Keratinocyte (primary cell): ENCODE measurements around the gene PTK6. TPM values are rescaled to one million over a fixed set of nuclear protein-coding genes. Genes with fewer than 3 reads are reported as not detected.

ENCODE experiments used
- DNase-seq: peaks from one replicate; pipeline ENCODE4 v3.0.0-alpha.2; 2011; ENCODE audit warnings: low read depth, missing footprints, low spot score
- FAIRE-seq: peaks from 2 replicates; lab custom pipeline; 2011; peaks lifted over from hg19 to GRCh38; lab: Jason Lieb, UNC
- H2AFZ ChIP-seq: 2 replicates; pipeline ENCODE4 v1.6.0; 2012; ENCODE audit warnings: low read length, control low read depth, inconsistent platforms; ENCODE audit not compliant: control insufficient read depth
- H3K27ac ChIP-seq: 2 replicates; pipeline ENCODE4 v1.5.1; 2011; ENCODE audit warnings: low read length; ENCODE audit not compliant: control insufficient read depth, insufficient read depth
- H3K27me3 ChIP-seq: 3 replicates; pipeline ENCODE4 v1.6.0; 2011; ENCODE audit warnings: low read length; ENCODE audit not compliant: control insufficient read depth, insufficient read depth; ENCODE audit errors: extremely low read depth
- H3K36me3 ChIP-seq, 2 experiments: 2 replicates in 1 of 2; 3 replicates in 1 of 2; pipeline ENCODE4 v1.5.1; 2011; ENCODE audit warnings: low read length in 2 of 2, mild to moderate bottlenecking in 1 of 2; ENCODE audit not compliant: control insufficient read depth in 2 of 2, insufficient read depth in 2 of 2; ENCODE audit errors: extremely low read depth in 1 of 2
- H3K4me1 ChIP-seq: 3 replicates; pipeline ENCODE4 v1.5.1; 2011; ENCODE audit warnings: low read length; ENCODE audit not compliant: control insufficient read depth, insufficient read depth; ENCODE audit errors: extremely low read depth
- H3K4me2 ChIP-seq: 3 replicates; pipeline ENCODE4 v1.6.0; 2011; ENCODE audit warnings: low read depth, low read length; ENCODE audit not compliant: control insufficient read depth, insufficient read depth; ENCODE audit errors: extremely low read depth
- H3K4me3 ChIP-seq, 3 experiments: fragments of 200-600 bp in 1 of 3; sonication (generic) in 1 of 3; 2 replicates in 2 of 3; 3 replicates in 1 of 3; pipeline ENCODE4 v1.5.1; 2011 to 2016; ENCODE audit warnings: low read length in 3 of 3, mild to moderate bottlenecking in 3 of 3, control low read depth in 2 of 3, inconsistent platforms in 1 of 3, low read depth in 1 of 3, mixed read lengths in 1 of 3, mixed run types in 1 of 3, moderate library complexity in 1 of 3; ENCODE audit not compliant: control insufficient read depth in 2 of 3, insufficient read depth in 2 of 3; ENCODE audit errors: extremely low read depth in 1 of 3
- H3K79me2 ChIP-seq: 2 replicates; pipeline ENCODE4 v1.6.0; 2012; ENCODE audit warnings: low read length; ENCODE audit not compliant: control insufficient read depth, insufficient read depth
- H3K9ac ChIP-seq: 3 replicates; pipeline ENCODE4 v1.6.0; 2011; ENCODE audit warnings: low read length; ENCODE audit not compliant: control insufficient read depth, insufficient read depth; ENCODE audit errors: extremely low read depth
- H3K9me1 ChIP-seq: 3 replicates; pipeline ENCODE4 v1.6.0; 2011; ENCODE audit warnings: low read length; ENCODE audit not compliant: control insufficient read depth, insufficient read depth; ENCODE audit errors: extremely low read depth
- H3K9me3 ChIP-seq: 2 replicates; pipeline ENCODE4 v1.5.1; 2012; ENCODE audit warnings: low read depth, low read length; ENCODE audit not compliant: control insufficient read depth
- H4K20me1 ChIP-seq: 3 replicates; pipeline ENCODE4 v1.6.0; 2011; ENCODE audit warnings: low read length; ENCODE audit not compliant: control insufficient read depth, insufficient read depth; ENCODE audit errors: extremely low read depth
- EZH2 ChIP-seq: IDR thresholded peaks from one replicate; pipeline ENCODE4 v1.6.1; 2012; ENCODE audit warnings: inconsistent platforms, mild to moderate bottlenecking, low read length, moderate library complexity
- dilution Hi-C: fragments of 300-500 bp; cut with MboI; formaldehyde crosslinking; loops from one replicate; pipeline ENCODE4 v1.7.0; 2020; ENCODE audit warnings: low sequenced_read_pairs; ENCODE audit not compliant: extremely low pct_ligation_motif_present
- polyA plus RNA-seq, 5 experiments: library from polyadenylated mRNA; depleted of rRNA in 3 of 5; stranded (reverse) in 3 of 5; stranded (forward) in 1 of 5; unstranded in 1 of 5; fragments of >200 nt; gene quantifications; 1 replicate in 1 of 5; 2 replicates in 3 of 5; 3 replicates in 1 of 5; pipeline versions ENCODE4 v1.2.1 to v1.2.3, GENCODE V29; 2011 to 2012; ENCODE audit warnings: missing spikeins in 2 of 5, low read depth in 1 of 5, low replicate concordance in 1 of 5
- TF ChIP-seq, protein P1 (sequence below), 3 experiments: IDR thresholded peaks in 1 of 3; conservative IDR thresholded peaks in 1 of 3; optimal IDR thresholded peaks in 1 of 3; 2 replicates in 2 of 3; 3 replicates in 1 of 3; pipeline versions ENCODE3 to v1.5.1; 2011; ENCODE audit warnings: low read length in 3 of 3, mild to moderate bottlenecking in 3 of 3, moderate library complexity in 2 of 3, control low read depth in 1 of 3, inconsistent platforms in 1 of 3; ENCODE audit not compliant: insufficient read depth in 2 of 3; ENCODE audit errors: extremely low read depth in 1 of 3

PTK6 gene
- polyA plus RNA-seq, 1 donor (not counting 4 experiments of a cell fraction or from before 2014, with no cell fraction given) = 28.5 TPM

DNA sequence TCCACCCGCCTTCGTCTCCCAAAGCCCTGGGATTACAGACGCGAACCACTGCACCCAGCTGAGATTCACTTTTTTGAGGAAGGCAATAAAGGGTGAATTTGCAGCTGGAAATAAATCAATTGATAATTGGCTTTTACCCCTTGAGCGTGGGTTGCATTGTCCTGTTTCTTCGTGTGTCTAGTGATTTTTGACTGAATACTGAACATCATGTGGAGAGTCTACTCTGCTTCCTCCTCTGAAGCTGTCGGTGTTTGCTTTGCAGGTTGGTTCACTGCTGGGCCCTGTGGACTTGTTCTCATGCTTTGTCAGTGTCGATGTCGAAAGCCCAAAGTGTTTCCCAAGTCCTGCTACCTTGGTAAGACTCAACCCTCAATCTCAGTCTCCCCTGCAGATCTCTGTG lies 32.5 kb downstream of the PTK6 start:
- Histone ChIP-seq H4K20me1 (peaks cover 2% of the 10 kb centered on the region), H2AFZ (no peak overlapping the region), H3K79me2 (no peaks in the 10 kb centered on the region), H3K9me3 (no peaks in the 10 kb centered on the region), H3K27ac (no peak overlapping the region), H3K27me3 (peaks cover 56% of the 10 kb centered on the region), H3K4me2 (no peak overlapping the region), H3K9ac (no peak overlapping the region), H3K36me3 (no peaks in the 10 kb centered on the region), H3K9me1 (no peaks in the 10 kb centered on the region), H3K4me3 (no peak overlapping the region), H3K4me1 (no peaks in the 10 kb centered on the region)
- no peak for DNase-seq
- TF ChIP-seq, protein P1, sequence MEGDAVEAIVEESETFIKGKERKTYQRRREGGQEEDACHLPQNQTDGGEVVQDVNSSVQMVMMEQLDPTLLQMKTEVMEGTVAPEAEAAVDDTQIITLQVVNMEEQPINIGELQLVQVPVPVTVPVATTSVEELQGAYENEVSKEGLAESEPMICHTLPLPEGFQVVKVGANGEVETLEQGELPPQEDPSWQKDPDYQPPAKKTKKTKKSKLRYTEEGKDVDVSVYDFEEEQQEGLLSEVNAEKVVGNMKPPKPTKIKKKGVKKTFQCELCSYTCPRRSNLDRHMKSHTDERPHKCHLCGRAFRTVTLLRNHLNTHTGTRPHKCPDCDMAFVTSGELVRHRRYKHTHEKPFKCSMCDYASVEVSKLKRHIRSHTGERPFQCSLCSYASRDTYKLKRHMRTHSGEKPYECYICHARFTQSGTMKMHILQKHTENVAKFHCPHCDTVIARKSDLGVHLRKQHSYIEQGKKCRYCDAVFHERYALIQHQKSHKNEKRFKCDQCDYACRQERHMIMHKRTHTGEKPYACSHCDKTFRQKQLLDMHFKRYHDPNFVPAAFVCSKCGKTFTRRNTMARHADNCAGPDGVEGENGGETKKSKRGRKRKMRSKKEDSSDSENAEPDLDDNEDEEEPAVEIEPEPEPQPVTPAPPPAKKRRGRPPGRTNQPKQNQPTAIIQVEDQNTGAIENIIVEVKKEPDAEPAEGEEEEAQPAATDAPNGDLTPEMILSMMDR (optimal IDR thresholded peaks at IDR 0.05 in 1 of 3, IDR thresholded peaks at IDR 0.05 in 1 of 3, conservative IDR thresholded peaks at IDR 0.05 in 1 of 3; ENCODE audit: extremely low read depth in 1 of 3, insufficient read depth in 2 of 3, low read length in 3 of 3) = no peak
- TF ChIP-seq EZH2 = no peak
- FAIRE-seq = no peak
- dilution Hi-C loops = no loop called here

DNA sequence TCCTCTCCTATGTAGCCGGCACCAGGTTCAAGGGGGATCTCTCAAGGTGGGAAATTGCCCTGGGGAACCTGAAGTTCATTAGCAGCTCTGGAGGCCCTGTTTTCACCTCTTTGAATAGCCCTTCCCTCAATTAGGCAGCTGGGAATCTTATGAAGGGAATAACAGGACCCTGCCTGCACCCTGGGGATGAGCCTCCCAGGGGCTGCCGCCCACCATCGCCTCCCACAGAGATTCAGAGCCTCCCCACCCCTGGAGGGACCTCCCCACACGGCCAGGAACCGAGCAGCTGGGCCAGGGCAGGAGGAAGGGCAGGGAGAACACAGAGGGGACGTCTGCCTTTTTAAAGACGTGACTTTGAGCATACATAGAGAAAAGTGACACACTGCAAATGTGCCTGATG lies 33.7 kb downstream of the PTK6 start:
- TF ChIP-seq EZH2 = no peak
- TF ChIP-seq, protein P1 (optimal IDR thresholded peaks at IDR 0.05 in 1 of 3, IDR thresholded peaks at IDR 0.05 in 1 of 3, conservative IDR thresholded peaks at IDR 0.05 in 1 of 3; ENCODE audit: extremely low read depth in 1 of 3, insufficient read depth in 2 of 3, low read length in 3 of 3) = no peak
- no peaks in the 10 kb centered on the region for H3K9me3 ChIP-seq
- H4K20me1 ChIP-seq = no peaks in the 10 kb centered on the region
- no peaks in the 10 kb centered on the region for H3K9me1 ChIP-seq
- H3K9ac ChIP-seq = no peak overlapping the region
- no peaks in the 10 kb centered on the region for H3K4me1 ChIP-seq
- no peak overlapping the region for H2AFZ ChIP-seq
- FAIRE-seq = no peak
- no peaks in the 10 kb centered on the region for H3K36me3 ChIP-seq
- no peak for DNase-seq
- H3K4me3 ChIP-seq = no peak overlapping the region
- H3K27ac ChIP-seq = no peak overlapping the region
- dilution Hi-C loops = no loop called here
- H3K27me3 ChIP-seq = peaks cover 57% of the 10 kb centered on the region
- no peaks in the 10 kb centered on the region for H3K79me2 ChIP-seq
- no peak overlapping the region for H3K4me2 ChIP-seq
